ENCODE measurements around the gene CAMTA1.
A peak's percentile ranks its signal among the peaks of the same experiment; 100 is the strongest.

The CAMTA1 gene

DNA sequence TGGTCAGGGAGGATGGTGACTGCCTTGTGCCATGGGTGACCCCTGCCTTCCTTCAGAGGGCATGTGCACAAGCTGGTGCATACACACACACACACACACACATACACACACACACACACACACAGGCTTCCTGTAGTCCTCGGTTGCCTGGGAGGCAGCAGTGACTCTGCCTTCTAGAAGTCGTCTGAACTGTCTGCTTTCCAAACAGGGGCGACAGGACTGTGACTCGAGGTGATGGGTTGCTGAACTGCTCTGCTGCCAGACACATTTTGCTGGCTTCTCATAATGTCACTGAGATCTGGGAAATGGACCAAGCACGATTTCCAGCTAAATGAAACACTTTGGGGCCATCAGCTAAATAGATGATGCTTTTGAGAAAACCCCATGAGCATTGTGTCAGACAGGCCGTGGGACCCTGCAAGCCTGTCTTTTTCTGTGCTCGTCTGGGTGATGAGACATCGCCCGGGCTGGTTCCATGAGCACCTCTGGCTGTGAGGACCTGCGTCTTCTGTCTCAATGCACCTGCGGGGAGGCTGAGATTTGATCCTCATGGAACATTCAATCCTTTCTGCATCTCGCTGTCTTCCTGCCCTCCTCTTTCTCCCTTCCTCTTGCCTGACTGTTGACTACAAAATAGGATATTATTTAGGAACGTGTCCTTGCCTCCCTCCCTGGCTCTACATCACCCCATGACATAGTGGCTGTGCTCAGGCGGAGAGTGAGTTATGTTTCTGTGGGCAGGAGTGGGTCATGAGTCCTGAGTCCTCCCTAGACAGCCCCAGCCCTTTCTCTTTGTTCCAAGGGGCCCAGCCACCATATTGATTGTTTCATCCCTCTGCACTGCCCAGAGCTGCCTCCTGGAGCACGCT, 436.8 kb downstream of the CAMTA1 start:
- peak; percentile 26 for DNase-seq

DNA sequence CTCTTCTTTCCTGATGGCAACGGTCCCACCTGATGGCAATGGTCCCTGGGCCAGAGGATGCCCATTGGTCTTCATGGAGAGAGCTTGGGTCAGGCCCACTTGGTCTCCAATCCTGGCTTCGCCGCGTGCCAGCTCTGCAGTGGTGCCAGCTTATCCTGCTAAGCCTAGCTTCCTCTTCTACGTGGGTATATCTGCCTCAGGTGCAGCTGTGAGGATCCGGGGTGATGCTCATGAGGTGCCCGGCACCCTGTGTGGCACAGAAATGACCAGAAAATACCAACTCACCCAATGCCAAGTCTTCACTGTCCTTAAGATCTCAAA, 437.4 kb downstream of the CAMTA1 start:
- DNase-seq: no peak

GRCh38 chr1:7223334-7224080, 438.3 kb downstream of the CAMTA1 start:
- DNase-seq: peak; percentile 90

- DNase-seq: no peak
Measured at GRCh38 chr1:7224081-7224534, 438.9 kb downstream of the CAMTA1 start.

DNA sequence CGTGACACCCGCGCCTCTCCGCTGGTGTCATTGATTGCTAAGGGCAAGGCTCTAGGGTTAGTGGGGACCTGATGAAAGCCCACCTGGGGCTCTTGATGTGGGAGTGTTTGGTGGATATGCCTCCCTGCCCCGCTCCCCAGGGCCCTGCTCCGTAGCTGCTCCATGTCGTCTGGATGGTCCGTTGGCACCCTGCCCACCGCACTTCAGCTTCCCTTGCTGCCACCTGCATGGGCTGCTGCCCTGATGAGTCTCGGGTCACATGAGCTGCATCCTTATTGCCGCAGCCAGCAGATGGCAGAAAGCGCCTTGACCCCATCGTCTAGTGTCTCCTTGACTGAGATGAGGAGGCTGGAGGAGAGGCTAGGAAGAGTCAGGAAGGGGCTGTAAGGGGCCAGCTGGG, 439.4 kb downstream of the CAMTA1 start:
- DNase-seq: no peak

DNA sequence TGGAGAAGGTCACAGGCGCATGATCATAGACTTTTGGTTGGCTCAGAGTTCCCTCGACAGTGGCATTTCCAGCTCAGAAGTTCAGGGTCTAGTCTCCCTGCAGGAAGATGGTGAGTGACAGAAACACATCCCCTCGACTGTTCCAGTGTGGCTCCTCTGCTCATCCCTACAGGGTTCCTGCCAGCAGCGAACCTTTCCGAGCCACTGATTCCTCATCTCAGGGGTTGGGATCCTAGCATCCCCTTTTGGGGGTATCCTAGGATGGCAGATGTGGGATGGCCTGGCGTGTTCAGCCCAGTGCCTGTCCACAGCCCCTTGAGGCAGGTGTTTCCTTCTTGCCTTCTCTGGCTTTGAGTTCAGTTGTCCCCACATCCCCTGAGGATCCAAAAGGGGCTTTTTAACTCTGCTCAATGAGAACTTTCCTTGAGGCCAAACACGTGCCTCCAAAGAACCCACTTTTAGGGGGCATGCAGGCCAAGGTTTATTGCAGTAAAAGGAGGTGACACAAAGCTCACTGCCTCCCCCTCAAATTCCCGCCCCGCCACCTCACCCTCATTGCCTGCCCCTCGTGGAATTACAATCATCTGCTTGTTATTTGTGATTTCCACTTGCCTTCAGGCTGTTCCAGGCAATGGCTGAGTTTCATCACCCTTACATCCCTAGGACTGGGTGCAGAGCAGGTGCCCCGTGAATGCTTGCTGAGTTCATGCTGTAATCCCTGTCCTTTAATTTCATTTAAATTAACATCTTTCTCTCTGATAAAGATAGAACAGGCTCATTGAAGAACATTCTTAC, 440.7 kb downstream of the CAMTA1 start:
- DNase-seq: peak; percentile 59

DNA sequence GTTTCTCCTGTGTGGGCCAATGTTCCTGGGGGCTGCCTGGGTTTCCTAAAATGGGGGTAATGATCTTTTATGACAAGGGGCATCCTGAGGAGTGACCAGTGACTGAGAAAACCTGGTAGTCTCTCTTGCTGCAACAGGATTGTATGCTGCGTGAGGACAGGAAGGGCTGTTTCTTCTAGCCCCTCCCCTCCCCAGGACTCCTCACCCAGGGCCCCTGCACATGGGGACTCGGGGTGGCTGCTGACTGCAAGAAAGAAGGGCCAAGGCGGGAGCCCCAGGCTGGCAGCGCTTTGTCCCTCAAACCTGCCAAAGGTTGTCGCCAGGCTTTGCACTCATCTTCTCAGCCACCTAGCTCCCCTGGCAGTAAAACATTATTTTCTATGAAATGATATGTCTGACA, 442.4 kb downstream of the CAMTA1 start:
- DNase-seq: no peak

- no peak for DNase-seq
Measured at GRCh38 chr1:7228252-7228961, 443.2 kb downstream of the CAMTA1 start.

GRCh38 chr1:7229186-7229585, 443.9 kb downstream of the CAMTA1 start:
- no peak for DNase-seq

DNA sequence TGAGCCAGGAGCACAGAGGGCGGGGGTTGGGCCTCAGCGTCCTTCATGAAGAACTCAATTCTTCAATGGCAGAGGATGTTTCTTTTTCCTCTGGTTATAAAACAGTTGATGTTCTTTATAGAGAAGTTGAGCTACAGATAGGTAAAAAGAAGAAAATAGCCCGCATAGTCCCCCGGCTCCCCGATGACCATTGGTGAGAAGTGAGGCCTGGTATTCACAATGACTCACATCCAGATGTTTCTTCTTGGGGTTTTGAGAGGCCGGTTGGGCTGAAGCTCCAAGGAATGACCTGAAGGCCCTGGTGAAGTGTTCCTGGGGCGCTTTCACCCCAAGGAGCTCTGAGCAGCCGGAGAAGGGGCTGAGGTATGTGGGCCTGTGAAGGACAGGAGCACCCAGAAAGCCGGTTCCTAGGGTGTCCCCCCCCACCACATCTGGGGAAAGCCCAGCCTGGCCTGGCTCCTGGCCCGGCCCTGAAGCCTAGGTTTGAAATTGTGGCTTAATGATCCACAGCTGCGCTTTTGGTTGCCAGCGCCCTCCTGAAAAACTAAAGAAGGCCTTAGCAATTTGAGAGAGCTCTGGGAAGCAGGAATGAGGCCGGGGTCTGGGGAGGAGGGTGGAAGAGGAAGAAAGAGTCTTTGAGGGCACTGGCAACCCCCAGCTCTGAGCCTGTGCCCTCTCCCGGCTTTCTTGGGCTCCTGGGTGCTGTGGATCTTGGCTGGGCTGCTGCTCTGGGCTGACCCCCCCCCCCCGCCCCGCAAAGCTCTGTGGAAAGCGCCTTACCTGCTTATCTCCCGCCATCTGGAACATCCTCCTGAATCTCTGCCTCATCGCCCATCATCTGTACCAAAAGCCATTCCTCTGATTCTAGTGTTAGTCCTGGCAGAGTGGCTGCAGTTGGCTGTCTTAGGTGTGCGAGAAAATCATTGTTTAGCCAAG, 444.7 kb downstream of the CAMTA1 start:
- DNase-seq: peak; percentile 61

DNA sequence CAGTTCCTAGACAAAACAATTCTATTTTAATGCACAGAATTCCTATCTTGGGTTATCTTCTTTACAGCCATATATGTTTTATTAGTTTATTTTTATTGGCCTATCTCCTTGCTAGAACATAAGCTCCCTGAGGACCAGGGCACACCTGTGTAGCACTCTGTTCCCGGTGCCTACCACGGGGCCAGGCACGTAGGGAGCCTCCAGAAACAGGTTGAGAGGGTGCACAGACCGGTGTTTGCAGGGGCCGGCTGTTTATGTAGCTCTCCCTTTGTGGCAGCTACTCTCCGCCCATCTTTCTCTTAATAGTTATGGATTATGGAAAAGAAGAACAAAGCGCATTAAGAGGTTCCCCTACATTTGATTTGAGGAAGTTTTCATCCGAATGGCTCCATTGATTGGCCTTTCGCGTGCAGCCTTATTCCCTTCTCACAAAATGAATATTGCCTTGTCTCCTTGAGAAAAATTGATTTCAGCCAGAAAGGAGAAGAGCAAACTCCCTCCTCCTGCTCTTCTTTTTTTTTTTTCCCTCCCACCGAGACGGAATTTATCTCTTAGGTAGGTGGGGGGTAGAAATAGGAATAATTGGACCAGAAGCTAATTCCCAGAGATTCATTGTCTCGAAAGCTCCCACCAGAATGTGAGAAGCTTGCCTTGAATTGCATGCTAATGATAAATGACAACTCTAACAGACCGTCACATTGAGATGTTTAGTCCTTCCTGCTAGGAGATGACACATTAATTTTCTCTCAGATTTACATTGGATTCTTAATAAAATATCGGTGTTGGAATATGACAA, 447.4 kb downstream of the CAMTA1 start:
- no peak for DNase-seq

GRCh38 chr1:7233237-7233540, 447.9 kb downstream of the CAMTA1 start:
- DNase-seq: no peak

- DNase-seq: no peak
Measured at GRCh38 chr1:7233646-7234470, 448.6 kb downstream of the CAMTA1 start.

GRCh38 chr1:7234471-7234755, 449.2 kb downstream of the CAMTA1 start:
- DNase-seq: no peak

DNA sequence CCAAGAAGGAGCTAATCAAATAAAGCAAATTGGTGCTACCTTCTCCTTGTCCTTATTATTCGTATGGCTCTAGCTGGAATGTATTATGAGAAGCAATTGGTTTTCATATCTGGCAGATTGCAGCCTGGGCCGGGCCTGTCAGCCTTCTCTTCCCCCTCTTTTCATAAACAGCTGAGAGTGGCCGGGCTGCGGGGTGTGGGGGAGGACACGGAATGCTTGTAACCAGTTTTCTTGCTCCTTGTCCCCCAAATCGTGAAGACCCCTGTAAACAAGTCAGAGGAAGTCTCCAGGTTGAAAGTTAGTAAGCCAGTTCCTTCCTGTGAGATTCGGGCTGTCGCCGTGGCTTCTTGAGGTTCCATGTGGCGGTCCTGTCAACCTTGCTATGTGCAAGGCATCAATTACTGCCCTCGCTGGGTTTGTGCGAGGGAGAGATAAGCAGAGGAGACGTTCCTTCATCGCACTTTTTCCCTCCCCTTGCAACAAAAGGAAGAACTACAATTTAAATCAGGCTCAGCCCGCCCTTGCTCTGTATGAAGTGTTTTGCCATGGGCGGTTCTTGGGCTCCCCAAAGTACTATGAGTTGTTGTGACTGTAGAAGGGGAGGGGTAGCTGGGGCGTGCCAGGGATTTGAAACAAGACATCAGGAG, 450.7 kb downstream of the CAMTA1 start:
- DNase-seq: no peak

DNA sequence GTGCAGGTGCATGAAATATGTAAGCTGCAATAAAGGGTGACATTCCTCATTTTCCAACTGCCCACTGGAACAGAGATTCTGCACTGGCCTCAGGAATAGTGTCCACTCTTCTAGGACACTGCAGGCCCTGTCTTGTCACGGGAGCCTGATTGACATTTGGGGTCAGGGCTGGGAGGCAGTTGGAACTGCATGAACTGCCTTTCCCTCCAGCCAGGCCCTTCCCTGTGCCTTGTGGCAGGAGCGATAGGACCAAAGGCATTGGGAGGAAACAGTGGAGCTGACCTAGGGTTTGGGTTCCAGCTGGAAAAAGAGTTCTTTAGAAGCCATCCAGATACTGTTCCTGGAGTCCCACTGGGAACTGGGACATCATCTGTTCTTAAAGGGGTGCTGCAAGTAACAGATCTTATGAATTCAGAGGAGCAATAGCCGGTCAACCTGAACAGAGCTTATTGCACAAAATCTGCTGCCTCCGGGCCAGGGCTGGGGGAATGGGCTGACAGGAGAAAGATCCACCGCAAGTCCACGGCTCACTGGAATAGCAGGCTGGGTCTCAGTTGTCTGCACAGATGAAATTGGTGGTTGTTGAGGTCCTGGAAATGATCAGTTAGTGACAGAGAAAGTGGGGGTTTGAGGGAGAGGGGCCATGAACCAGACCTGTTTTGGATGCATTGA, 451.7 kb downstream of the CAMTA1 start:
- DNase-seq: no peak

DNA sequence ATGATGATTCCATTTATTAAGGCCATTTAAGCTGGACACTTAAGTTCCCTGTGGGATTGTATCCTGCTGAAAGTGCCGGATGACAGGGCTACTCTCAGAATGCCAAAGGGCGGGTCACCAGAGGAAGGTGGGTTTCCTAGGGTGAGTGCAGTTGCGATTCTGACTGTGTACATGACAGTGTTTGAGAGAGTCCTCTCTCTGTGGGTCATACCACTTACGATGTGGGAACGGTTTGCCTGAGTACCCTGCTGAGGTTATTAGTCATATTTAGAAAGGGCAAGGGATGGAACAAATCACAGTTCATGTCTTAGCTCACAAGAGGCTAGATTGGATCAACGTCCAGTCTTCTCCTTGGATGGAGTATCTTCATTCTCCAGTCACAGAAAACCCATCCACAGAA, 461.9 kb downstream of the CAMTA1 start:
- DNase-seq: no peak

DNA sequence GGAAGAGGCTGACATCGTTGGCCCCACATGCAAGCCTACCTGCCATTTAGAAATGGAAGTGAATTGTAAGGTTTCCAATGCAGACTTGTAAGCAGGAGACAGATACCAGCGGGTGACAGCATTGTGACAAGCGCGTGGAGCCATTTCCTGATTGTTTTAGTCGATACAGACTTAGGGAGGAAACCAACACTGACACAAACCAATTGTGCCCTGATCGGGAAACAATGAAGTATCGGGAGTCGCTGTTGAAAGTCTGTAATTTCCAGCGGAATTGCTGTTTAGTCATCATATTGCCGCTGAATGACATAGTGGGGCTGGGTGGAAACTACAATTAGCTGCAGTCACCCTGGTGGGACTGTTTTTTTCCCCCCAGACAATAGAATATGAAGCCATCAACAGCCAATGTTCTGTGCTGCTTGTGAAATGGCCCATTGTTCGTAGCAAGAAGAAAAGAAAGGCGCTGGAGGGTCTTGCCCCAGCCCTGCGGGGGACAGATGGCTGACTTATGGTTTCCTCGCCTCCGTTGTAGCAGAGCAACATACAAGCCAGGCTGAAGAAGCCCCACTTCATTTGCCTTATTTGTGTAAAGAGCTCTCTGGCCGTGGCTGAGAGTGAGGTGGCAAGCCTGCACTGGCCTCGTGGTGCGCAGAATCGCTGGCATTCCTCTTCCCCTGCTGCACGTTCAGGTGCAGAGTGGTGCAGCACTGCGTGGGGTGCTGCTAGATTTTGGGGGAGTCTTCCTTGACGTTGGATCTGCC, 462.7 kb downstream of the CAMTA1 start:
- DNase-seq: no peak

Data from EL (cell line).